H54 (cell line): ENCODE measurements around the gene HDAC5.
"Not testable (repeated sequence)": the region's sequence is repeated elsewhere in the genome, so short reads cannot be mapped to it uniquely, and the experiment has no call there.

Source experiments
- DNase-seq: peaks from one replicate; pipeline ENCODE4 v3.0.0; 2011; ENCODE audit warnings: low spot score, mixed read lengths; ENCODE audit not compliant: insufficient read length
- FAIRE-seq: peaks from 3 replicates; lab custom pipeline; 2011; peaks lifted over from hg19 to GRCh38; lab: Jason Lieb, UNC
- POLR2A ChIP-seq: IDR thresholded peaks from 2 replicates; pipeline ENCODE4 v1.6.1; 2011; ENCODE audit warnings: low read depth, mild to moderate bottlenecking, low read length

The HDAC5 gene

DNA sequence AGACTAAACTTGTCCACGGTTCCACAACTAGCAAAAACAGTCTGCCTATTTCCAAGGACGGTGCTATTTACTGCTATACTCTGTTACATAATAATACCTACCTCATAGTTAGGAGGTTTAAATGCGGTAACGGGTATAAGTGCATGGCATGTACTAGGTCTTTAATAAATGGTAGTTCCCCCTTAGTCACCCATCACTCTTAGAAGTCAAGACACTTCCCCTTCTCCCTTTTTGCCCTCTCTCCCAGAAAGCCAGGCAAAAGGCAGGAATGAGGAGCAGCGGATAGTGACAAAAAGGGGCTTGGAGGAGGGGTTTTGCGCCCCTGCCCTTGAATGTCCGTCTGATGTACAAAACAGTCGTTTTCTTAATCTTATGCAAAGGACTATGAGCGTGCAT lies 55.9 kb downstream of the HDAC5 start:
- no peak for DNase-seq
- TF ChIP-seq POLR2A: no peak
- FAIRE-seq: no peak

DNA sequence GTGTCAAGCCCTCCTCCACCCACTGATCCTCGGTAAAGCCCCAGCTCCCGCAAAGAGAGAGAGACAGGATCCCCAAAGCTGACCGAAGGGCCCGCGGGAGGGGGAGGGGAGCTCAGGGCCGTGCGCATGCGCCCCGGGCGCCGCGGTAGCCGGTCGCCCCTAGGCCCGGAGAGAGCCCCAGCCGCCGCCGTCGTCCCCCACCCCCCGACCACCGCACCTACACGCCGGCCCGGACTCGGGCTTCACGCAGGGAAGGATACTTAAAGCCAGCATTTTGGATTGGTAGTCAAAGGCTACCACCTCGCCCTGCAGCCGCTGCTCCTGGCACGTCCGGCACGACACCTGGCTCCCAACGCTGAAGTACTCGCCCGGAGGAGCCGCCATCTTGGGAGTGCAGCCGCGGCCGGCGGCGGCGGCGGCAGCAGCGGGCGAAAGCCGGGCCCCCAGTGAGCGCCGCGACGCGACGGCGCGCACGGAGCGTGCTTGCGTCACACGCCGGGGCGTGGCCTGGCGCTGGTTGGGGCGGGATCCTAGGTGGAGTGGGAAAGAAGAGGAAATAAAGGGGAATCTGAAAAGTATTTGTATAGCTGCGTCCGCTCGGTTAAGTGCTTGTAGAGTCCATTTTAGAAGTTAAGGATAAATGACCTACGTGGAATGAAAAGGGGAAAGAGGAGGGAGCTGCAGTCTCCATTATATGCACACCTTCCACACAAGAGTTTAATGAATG lies 57.1 kb downstream of the HDAC5 start, which contains the start of gene LSM12:
TSS of gene LSM12 (minus strand) at position 468 of the 727 bp plus-strand sequence. CDS start at position 384, 84 bp downstream.
- DNase-seq (peak; percentile 87), FAIRE-seq (no peak)
- peak; percentile 50; the same call in 1 of the 2 replicates for TF ChIP-seq POLR2A

GRCh38 chr17:44065668-44066203 lies 57.7 kb downstream of the HDAC5 start:
- TF ChIP-seq POLR2A: no peak
- no peak for FAIRE-seq
- no peak for DNase-seq

- no peak for FAIRE-seq
- no peak for DNase-seq
- TF ChIP-seq POLR2A: no peak
Measured at GRCh38 chr17:44063704-44064639, 59.5 kb downstream of the HDAC5 start.

GRCh38 chr17:44062871-44063270 lies 60.6 kb downstream of the HDAC5 start:
- FAIRE-seq (no peak), DNase-seq (no peak)
- TF ChIP-seq POLR2A: no peak

- no peak for TF ChIP-seq POLR2A
- no peak for DNase-seq
- no peak for FAIRE-seq
Measured at GRCh38 chr17:44061446-44061845, 62.0 kb downstream of the HDAC5 start.

DNA sequence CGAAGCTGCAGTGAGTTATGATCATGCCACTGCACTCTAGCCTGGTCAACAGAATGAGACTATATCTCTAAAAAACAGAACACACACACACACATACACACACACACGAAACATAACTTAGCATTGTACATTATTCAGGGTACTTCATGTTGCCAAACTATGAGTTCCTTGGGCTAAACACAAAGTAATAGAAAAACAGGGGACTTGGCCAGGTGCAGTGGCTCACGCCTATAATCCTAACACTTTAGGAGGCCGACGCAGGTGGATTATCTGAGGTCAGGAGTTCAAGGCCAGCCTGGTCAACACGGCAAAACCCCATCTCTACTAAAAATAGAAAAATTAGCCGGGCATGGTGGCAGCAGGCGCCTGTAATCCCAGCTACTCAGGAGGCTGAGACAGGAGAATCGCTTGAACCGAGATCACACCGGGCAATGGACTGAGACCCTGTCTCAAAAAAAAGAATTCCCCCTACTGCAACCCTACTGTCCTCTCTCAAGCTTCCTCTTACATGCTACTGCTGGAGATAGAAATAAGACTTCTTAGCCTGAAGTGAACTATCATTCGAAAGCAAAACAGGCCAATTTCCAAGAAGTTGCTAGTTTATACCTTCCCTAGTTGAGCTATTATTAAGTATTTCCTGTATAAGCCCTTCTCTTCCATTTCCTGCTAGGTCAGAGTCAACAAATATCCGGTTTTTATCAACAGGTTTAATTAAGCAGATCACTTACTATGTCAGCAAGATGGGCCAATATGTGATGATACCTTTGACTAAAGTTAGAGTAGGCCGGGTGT lies 64.1 kb downstream of the HDAC5 start:
- FAIRE-seq: no peak
- DNase-seq: no peak
- no peak for TF ChIP-seq POLR2A

GRCh38 chr17:44053125-44053872 lies 70.1 kb downstream of the HDAC5 start:
- DNase-seq (no peak), FAIRE-seq (no peak)
- no peak for TF ChIP-seq POLR2A

DNA sequence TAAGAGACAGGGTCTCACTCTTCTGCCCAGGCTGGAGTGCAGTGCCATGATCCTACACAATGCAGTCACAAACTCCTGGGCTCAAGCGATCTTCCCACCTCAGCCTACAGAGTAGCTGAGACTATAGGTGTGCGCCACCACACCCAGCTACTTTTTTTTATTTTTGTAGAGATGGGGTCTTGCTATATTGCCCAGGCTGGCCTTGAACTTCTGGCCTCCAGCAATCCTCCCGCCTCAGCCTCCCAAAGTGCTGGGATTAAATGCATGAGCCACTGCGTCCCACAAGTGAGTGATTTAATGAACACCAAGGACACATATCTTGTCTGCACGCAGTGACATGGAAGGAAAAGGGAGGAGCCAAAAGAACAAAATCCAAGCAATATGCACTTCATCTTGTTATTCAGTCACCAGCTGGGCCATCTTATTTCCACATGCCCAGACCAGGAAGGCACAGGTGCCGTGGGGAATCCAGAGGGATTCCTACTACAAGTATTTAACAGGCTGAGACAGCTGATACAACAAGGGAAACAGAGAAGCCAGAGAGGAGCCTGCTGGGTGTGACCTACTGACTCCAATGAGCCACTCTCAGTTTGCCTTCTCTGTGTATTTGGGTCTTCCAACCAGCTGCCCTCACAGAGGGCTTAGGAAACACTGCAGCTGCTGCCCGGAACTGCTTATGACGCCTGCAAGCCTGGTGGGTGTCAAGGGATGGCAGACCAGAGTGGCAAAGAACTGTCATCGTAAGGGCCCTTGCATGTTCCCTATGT lies 74.0 kb downstream of the HDAC5 start:
- DNase-seq: no peak
- no peak for TF ChIP-seq POLR2A
- no peak for FAIRE-seq

- DNase-seq, FAIRE-seq: not testable (repeated sequence)
Measured at GRCh38 chr17:44046893-44047292, 76.5 kb downstream of the HDAC5 start.

DNA sequence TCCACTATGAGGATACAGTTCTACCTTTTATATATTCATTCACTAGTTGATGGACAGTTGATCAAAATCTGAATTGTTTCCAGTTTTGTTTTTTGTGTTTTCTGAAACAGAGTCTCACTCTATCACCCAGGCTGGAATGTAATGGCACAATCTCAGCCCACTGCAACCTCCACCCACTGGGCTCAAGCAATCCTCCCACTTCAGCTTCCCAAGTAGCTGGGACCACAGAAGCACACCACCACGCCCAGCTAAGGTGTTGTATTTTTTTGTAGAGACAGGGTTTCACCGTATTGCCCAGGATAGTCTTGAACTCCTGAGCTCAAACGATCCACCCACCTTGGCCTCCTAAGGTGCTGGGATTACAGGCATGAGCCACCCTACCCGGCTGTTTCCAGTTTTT lies 78.0 kb downstream of the HDAC5 start:
- no peak for DNase-seq
- no peak for TF ChIP-seq POLR2A
- no peak for FAIRE-seq

- TF ChIP-seq POLR2A: no peak
- FAIRE-seq (no peak), DNase-seq (no peak)
Measured at GRCh38 chr17:44044071-44044470, 79.4 kb downstream of the HDAC5 start.
